Epithelial cell of esophagus (primary cell): ENCODE results near the gene ELOB.

Source experiments
- DNase-seq: peaks from one replicate; pipeline ENCODE4 v3.0.0; 2010; ENCODE audit warnings: low read depth
- H3K4me3 ChIP-seq: 2 replicates; pipeline ENCODE4 v1.5.1; 2011; ENCODE audit warnings: mild to moderate bottlenecking, low read length, control low read depth
- CTCF ChIP-seq: IDR thresholded peaks from 2 replicates; pipeline ENCODE4 v1.5.1; 2011; ENCODE audit warnings: low read depth, mild to moderate bottlenecking, low read length, control low read depth, inconsistent platforms; ENCODE audit not compliant: insufficient read depth; ENCODE audit errors: missing control alignments

Gene ELOB

GRCh38 chr16:2810651-2811050 lies 33.6 kb upstream of the ELOB start:
- TF ChIP-seq CTCF, result no peak
- no peak overlapping the region for H3K4me3 ChIP-seq
- no peak for DNase-seq

- no peak for TF ChIP-seq CTCF
- no peak overlapping the region for H3K4me3 ChIP-seq
- no peak for DNase-seq
These were observed 32.2 kb upstream of the ELOB start for GRCh38 chr16:2809149-2809760.

GRCh38 chr16:2808181-2808580 lies 31.1 kb upstream of the ELOB start:
- TF ChIP-seq CTCF, result no peak
- no peak overlapping the region for H3K4me3 ChIP-seq
- no peak for DNase-seq

GRCh38 chr16:2806286-2806685 lies 29.2 kb upstream of the ELOB start:
- no peak for DNase-seq
- H3K4me3 ChIP-seq, result no peak overlapping the region
- no peak for TF ChIP-seq CTCF

GRCh38 chr16:2804728-2805127 lies 27.6 kb upstream of the ELOB start:
- TF ChIP-seq CTCF, result no peak
- no peak overlapping the region for H3K4me3 ChIP-seq
- DNase-seq, result no peak

GRCh38 chr16:2803545-2804195 lies 26.6 kb upstream of the ELOB start:
- no peak for TF ChIP-seq CTCF
- DNase-seq, result no peak
- no peak overlapping the region for H3K4me3 ChIP-seq

GRCh38 chr16:2799859-2800226 lies 22.8 kb upstream of the ELOB start:
- peak; percentile 83 for DNase-seq

More at GRCh38 chr16:2799859-2800226, 22.8 kb upstream of the ELOB start:
- TF ChIP-seq CTCF, result no peak
- no peak overlapping the region for H3K4me3 ChIP-seq
